ENCODE data around the gene CRTAC1.

- TF ChIP-seq CTCF (conservative IDR thresholded peaks at IDR 0.05 in 1 of 2, IDR thresholded peaks at IDR 0.05 in 1 of 2; ENCODE audit: extremely low read depth in 1 of 2, insufficient read depth in 1 of 2, low read depth in 1 of 2, low read length in 2 of 2) (no peak), EZH2 (IDR thresholded peaks at IDR 0.05; ENCODE audit: borderline replicate concordance, low read length) (no peak)
These were observed 116.1 kb downstream of the CRTAC1 start for GRCh38 chr10:97914171-97914836.
